Stimulated activated CD8-positive, alpha-beta memory T cell treated with anti-CD3 and anti-CD28 coated beads, Interleukin-4, amount 100 ng/mL, for 1 hour (primary cell): ENCODE data around the gene PPP4R2.
"Not testable (repeated sequence)": the region's sequence is repeated elsewhere in the genome, so short reads cannot be mapped to it uniquely, and the experiment has no call there.

Experiments used
- DNase-seq, 2 donors: peaks; one replicate each; pipeline ENCODE4 v3.0.0-alpha.2; 2020; ENCODE audit warnings: low read depth in 2 of 2, low spot score in 1 of 2

The PPP4R2 gene

DNA sequence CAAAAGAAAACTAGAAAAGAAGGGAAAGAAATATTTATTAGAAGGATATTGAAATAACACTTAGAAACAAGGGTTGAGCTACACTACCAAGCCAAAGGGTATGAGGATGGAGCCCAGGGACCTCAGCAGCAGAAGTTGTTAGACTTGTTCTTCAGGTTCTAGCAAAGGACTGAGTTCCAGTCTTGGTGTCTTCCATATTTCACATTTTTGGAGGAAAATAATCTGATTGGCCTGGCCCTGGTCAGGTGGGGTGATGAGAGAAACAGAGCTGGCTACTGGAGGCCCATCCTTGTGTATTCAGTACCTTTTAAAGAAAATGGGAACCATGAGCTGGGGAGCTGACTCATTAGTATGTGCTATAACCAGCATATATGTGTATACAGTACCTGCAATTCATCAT, 28.2 kb downstream of the PPP4R2 start:
- no peak for DNase-seq

DNA sequence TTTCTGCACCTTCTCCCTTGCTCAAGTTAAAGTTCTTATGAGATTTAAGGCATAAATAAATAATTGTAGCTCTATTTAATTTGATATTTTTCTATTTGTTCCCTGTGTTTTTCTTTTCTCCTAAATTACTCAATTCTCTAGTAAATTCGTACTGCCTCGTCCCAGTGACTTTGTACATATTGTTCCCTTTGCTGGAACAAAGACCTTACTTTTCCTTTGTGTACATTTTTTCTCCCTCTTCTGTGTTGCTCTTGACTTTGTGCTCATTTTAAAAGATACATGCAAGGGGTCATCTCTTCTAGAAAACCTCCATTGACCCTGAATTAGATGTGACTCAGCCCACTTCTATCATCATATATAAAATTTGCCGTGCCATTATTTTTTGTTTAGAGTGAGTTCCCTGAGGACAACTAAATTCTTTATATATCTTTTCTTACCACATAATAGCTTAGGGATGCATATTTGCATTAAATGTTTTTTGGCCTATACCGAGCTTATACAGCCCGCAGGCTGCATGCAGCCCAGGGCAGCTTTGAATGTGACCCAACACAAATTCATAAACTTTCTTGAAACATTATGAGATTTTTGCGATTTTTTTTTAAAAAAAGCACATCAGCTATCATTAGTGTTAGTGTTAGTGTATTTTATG, 29.6 kb downstream of the PPP4R2 start:
- no peak for DNase-seq

DNA sequence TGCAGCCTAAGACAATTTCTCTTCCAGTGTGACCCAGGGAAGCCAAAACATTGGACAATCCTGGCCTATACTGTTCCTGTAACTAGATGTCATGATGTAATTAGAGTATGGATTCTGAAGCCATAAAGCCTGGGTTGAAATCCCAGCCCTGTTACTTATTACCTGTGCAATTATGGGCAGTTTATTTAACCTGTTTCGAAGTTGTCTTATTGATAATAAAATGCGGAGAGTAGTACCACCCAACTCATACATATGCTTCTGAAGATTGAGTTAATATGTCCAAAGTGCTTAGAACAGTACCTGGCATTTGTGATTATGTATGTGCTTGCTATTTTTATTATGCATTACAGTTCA, 30.1 kb downstream of the PPP4R2 start:
- DNase-seq: no peak

DNA sequence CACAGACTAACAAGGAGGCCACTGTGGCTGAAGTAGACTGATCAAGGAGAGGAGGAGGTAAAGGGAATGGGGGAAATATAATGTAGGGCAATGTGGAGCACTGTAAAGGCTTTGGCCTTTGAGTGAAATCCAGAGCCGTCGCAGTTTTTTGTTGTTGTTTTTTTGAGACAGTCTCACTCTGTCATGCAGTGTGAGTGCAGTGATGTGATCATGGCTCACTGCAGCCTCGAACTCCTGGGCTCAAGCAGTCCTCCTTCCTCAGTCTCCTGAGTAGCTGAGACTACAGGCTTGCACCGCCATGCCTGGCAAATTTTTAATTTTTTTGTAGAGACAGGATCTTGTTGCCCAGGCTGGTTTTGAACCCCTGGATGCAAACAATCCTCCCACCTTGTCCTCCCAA, 32.2 kb downstream of the PPP4R2 start:
- no peak for DNase-seq

DNA sequence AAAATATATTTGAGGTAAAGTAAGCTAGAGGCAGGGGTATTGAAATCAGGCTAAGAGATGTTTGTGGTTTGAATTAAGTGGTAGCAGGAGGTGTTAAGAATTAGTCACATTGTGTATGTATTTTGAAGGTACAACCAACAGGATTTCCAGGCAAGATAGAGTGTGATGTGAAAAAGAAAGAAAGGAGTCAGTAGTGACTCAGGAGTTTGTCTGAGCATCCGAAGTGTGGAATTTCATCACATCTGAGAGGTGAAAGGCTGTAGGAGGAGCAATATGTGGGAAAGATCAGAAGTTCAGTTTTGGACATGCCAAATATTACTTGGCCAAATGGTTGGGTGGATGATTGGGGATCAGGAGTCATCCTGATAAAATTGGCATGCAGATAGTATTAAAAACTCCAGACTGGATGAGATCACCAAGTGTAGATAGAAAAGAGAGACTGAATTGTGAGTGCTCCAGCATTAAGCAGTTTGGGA, 32.7 kb downstream of the PPP4R2 start:
- DNase-seq: no peak

DNA sequence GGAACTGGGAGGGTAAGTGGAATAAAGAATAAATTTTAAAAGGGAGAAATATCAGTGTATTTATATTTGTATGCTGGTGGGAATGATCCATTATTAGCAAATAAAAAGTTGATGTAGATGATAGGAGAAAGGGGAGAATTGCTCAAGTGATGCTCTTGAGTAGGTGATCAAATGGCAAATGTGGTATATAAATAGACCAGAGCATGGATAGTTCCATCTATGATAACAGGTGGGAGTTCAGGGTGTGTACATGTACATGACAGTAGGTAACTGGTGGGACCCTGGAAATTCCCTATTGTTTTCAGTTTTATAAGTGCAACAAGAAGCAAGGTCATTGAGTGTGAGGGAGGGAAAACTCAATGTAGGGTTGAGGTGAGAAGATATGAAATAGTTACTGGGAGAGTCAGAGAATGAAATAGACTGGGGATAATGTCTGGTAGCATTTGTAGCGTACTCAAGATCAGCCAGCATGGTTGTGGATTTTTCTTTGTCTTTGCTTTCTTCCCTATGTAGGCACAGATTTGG, 33.5 kb downstream of the PPP4R2 start:
- no peak for DNase-seq

DNA sequence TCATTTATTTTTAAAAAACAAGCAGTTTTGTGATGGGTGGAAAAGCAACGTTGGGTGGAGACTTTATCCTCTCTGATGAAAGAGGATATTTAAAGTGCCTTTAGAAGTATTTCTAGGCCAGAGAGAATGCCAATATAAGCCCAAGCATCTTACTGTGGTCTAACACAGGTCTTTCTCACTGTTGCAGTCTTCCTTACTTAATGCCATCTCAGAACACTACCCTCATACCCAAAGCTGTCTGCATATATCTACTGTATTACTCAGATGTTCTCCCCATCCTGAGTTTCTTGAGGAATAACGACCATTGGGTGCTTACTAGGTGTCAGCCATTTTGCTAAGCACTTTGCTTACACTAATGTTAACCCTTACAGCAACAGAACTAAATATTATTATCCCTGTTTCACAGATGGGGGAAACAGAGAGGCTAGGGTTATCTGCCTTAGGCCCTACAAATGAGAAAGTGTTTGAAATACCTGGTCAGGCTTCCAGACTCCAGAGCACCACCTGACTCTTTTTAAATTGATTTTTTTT, 35.0 kb downstream of the PPP4R2 start:
- DNase-seq: no peak

DNA sequence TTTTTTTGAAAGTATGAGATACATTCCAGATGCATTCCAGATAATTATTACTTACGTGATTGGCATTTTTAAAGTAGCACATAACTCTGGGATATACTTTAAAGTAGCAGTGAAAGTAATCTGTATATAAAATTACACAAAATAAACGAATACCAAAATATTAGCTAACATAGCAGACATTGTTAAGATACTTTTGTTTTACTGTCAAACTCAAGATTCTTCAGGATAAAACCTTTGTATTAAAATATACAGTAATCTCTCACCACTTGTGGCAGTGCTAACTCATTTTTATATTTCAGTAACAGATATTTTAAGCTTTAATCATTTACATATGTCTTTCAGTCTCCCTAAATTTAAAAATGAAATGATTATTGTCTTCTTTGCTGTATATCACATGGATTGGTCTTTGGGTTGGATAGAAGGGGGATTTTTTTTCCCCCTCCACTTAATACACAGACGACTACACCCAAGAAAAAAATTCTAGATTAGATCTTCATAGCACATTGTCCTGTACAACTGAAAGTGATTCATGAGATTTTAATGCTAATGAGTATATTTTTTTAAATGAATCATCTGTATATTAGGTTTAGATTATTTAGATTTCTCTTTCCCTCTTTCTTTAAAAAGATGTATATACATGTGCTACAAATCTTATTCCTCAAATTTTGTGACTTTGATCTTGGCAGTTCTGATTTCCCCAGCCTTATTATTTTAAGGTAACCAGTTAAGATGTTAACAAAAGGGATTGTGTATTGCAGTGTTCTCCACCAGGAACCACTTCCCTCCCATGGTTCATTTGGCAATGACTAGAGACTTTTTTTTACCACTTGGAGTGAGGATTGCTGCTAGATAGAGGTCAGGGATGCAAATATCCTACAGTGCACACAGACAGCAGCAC, 40.3 kb downstream of the PPP4R2 start:
- DNase-seq: no peak

DNA sequence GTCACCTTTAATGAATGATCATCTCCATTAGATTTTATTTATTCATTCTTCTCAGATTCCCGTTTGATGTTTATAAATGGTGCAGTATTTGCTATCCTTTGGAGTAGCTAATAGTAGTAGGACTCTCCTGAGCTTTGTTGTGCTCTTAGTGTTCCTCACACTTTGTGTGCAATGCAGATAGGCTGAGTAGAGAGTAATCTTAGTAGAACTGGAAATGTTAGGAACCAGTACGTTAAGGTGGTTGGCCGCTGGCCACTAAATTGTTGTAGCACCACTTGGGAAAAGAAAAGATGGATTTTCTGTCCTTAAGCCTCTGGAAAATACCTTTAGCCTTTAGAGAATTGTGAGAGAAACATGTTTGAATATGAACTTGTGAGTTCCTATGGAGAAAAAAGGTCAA, 44.9 kb downstream of the PPP4R2 start:
- no peak for DNase-seq

DNA sequence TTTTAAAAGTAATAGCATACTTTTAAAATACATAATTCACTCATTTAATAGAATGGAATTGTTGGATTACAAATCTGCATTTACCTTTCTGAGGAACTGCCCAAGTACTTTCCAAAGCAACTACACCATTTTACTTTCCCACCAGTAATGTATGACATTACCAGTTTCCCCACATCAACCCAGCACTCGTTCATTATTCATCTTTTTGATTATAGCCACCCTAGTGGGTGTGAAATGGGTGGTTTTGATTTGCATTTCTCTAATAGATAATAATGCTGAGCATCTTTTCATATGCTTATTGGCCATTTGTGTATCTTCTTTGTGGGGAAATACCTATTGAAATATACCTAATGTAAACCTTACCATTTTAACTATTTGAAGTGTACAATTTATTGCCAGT, 46.8 kb downstream of the PPP4R2 start:
- no peak for DNase-seq

DNA sequence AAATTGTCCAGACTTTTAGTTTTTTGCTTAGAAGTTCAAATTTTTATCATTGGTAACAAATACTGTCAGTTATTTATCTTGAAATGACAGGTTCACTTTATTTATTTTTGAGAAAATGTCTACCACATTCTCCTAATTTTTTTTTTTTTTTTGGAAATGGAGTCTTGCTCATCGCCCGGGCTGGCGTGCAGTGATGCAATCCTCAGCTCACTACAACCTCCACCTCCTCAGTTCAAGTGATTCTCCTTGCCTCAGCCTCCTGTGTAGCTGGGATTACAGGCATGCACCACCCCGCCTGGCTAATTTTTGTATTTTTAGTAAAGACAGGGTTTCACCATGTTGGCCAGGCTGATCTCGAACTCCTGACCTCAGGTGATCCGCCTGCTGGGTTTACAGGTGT, 48.8 kb downstream of the PPP4R2 start:
- no peak for DNase-seq

DNA sequence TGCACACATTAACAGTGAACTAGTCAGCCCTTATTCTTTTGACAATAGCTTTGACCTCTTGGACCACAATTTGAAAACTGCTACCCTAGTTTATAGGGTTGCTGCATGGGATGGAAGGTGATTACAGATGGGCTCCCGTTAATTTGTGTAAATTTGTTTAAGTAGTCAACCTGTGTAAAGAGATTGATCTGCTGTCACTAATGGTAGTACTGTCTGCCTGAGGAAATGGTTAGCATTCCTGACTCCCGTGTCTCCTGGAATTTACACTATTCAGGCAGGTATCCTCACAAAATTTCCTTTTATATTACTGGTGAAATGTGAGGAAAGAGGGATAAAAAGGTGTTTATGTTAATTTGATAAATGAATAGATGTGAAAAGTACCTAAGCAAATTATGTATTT, 49.6 kb downstream of the PPP4R2 start:
- DNase-seq: no peak

DNA sequence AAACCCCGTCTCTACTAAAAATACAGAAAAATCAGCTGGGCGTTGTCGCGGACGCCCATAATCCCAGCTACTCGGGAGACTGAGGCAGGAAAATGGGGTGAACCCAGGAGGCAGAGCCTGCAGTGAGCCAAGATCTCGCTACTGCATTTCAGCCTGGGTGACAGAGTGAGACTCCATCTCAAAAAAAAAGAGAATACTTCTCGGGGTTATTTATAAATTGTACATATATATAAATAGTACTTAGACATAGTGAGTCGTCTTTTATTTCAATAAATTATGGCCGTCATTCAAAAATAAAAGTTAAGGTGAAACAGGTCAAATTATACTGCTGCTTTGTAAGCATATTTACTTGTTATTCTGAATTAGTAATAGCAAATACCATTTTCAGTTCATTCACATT, 52.7 kb downstream of the PPP4R2 start:
- DNase-seq: no peak

DNA sequence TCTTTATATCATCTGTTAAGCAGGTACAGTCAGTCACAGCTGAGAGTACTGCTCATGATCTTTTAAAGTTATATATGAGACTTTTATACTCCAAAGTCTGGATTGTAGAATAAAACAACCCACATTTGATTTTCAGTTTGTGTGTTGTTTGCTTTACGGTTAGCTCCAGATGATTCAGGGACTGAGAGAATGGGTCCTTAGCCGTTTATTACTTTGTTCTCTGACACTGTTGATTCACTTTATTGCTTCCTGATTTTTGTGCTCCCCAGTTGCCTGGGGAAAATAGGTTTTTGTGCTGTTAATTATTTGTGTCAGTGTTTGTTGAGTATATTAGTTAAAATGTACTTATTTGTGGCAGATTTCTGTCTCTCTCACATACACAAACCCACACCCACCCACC, 56.2 kb downstream of the PPP4R2 start:
- DNase-seq: no peak

DNA sequence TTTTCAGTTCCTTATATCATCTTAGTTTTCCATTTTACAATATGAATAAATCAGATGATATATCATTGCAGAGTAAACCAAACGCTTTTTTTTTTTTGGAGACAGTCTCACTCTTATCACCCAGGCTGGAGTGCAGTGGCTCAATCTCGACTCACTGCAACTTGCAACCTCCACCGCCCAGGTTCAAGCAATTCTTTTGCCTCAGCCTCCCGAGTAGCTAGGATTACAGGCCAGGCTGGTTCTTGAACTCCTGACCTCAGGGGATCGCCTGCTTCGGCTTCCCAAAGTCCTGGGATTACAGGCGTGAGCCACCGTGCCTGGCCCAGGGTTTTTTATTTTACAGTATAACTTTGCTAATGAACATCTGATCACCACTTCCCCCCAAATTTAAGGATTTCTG, 59.0 kb downstream of the PPP4R2 start:
- DNase-seq: no peak

DNA sequence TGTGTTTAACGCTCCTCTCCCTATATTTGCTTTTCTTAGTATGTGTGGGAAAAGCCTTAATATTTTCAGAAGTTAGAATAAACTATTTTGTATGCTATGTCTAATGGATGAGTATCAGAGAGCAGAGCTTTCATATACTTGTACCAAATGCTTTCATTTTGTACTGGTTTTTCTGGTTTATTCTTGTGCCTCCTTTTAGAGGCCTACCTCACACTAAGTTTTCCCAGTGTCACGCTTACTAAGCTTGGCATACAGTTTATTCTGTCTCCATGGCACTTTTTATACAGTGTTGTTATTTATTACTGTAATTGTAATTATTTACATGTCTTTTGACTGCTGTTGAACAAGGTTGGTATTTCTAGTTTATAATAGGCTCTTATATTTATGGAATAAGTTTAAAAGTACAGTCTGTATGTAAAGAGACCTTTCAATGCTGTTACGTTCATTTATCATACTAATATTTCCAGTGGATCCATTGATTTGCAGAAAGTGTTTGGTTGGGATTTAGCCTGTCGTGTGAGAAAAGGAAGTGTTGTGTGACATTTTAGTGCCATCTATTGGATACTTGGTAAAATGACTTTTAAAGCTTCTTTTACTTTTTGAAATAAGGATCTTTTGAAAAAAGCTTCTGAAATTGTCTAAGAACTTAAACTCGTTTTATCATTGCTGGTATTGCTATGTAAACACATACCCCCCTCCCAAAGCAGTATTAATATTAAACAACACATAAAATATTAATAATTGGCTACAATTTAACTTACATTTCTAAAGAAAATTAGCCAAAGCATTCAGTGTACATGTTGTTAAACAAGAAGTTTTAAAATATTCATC, 59.6 kb downstream of the PPP4R2 start:
- DNase-seq: no peak

DNA sequence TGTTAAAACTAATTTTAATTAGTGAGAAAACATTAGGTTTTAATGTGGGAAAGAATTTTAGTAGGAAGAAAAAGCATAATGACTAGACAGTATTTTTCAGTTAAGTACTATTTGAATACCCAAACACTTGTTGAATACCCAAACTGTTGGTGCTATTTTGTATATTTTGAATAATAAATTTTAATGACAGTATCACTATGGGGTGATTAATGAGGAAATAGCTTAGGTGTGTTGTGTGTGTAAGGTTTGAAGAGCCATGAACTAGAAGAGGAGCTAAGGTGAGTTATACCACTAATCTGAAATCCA, 60.2 kb downstream of the PPP4R2 start:
- DNase-seq: no peak

DNA sequence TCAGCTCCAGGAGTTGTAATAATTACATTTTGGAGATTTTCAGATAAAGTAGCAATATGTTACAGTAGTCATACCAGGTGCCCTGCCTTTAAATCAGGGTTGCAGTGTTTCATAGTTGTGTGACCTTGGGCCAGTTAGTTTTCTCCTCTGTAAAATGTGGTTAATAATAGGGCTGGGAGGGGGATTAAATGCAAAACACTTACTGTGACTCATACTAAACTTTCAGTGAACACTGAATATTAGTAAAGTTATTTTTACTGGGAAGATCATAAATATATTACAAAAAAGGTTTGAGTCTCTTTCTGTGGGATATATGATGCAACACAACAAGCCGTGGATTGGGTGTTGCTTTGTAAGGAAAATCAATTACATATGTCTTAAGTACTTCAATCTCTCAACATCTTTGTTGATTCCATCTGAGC, 63.7 kb downstream of the PPP4R2 start:
- DNase-seq: no peak

DNA sequence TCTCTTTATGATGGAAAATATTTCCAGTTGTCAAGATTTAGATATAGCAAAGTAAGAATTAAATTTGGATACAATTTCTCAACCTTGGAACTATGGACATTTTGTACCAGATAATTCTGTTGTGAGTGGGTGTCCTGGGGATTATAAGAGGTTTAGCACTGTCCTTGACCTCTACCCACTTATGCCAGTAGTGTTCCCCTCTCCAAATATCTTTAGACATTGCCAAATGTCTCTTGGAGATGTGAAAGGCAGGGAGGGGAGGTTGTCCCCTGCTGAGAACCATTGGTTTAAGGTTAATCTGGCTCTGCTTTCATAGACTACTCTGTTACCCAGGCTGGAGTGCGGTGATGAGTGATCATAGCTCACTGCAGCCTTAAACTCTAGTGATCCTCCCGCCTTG, 64.8 kb downstream of the PPP4R2 start, which contains the start of gene EBLN2:
Gene EBLN2, plus strand, starts transcription at position 244 of the 400 bp plus-strand sequence. CDS start 423 bp downstream, outside the sequence.
- DNase-seq: no peak

DNA sequence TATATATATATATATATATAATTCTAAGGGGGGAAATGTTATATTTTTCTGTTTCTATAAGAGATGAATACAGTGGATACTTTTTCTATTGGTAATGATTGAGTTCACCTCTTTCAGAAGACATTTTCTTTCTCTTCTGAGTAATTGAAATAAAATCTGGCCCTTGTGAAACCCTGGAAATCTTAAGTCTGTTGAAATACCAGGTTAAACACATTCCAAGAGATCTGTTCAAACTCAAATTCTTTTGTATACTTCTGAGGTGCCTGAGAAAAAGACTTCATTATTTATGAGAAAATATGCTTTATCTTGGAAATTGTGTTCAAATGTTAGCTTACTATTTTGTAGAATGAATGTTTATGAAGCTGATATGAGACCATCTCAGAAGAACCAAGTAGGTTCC, 69.6 kb downstream of the PPP4R2 start:
- DNase-seq: not testable (repeated sequence)

DNA sequence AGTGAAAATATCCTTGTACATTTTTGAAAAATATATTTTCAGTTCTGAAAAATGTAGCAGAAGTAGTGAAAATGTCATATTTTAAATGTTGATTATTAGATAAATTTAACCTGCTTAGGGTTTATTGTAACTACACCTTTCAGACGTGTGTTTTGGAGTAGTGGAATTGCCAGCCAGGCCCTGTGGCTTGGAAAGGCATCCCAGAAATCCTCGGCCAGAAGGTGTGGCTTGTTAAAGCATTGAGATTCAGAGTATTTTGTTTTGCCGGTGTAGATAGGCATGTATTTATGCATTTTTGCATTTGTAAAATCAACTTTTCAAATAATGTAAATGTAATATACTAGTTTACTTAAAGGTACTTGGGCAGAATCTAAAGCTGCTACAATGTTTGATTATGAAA, 71.8 kb downstream of the PPP4R2 start:
- no peak for DNase-seq
